Subcutaneous abdominal adipose tissue (tissue), 5 donors: ENCODE measurements around the gene STAB2.

Source experiments
- H3K27ac ChIP-seq: one replicate; pipeline ENCODE4 v1.7.0; 2013; ENCODE audit warnings: low read depth, mild to moderate bottlenecking, inconsistent platforms, low read length, moderate library complexity
- H3K27me3 ChIP-seq, 5 donors: one replicate each; pipeline ENCODE4 v1.7.0; 2013; ENCODE audit warnings: low read length in 5 of 5, inconsistent platforms in 1 of 5; ENCODE audit not compliant: control insufficient read depth in 5 of 5, insufficient read depth in 4 of 5
- H3K36me3 ChIP-seq, 5 donors: one replicate each; pipeline ENCODE4 v1.7.0; 2013; ENCODE audit warnings: low read length in 5 of 5; ENCODE audit not compliant: control insufficient read depth in 5 of 5, insufficient read depth in 5 of 5
- H3K4me1 ChIP-seq, 5 donors: one replicate each; pipeline ENCODE4 v1.7.0; 2013; ENCODE audit warnings: low read length in 5 of 5, mild to moderate bottlenecking in 3 of 5, moderate library complexity in 1 of 5; ENCODE audit not compliant: control insufficient read depth in 5 of 5, insufficient read depth in 5 of 5
- H3K4me3 ChIP-seq, 5 donors: one replicate each; pipeline ENCODE4 v1.7.0; 2013; ENCODE audit warnings: low read length in 5 of 5, low read depth in 1 of 5
- H3K9ac ChIP-seq, 5 donors: one replicate each; pipeline ENCODE4 v1.7.0; 2013; ENCODE audit warnings: low read length in 5 of 5, mild to moderate bottlenecking in 4 of 5, moderate library complexity in 3 of 5
- H3K9me3 ChIP-seq, 5 donors: one replicate each; pipeline ENCODE4 v1.7.0; 2013; ENCODE audit warnings: low read length in 5 of 5; ENCODE audit not compliant: control insufficient read depth in 5 of 5
- donor health status: healthy.
- donor health status: healthy.
- donor health status: healthy.
- donor health status: healthy.
- donor health status: healthy.

The STAB2 gene

GRCh38 chr12:103765322-103765721, 178.2 kb downstream of the STAB2 start:
- H3K27me3 ChIP-seq: no peaks in the 10 kb centered on the region
- H3K9ac ChIP-seq: no peak overlapping the region
- H3K36me3 ChIP-seq: peaks cover 0 to 16% (median 7%) of the 10 kb centered on the region in 5 donors

GRCh38 chr12:103766028-103766427, 179.0 kb downstream of the STAB2 start:
- H3K9ac ChIP-seq: no peak overlapping the region
- H3K4me3 ChIP-seq: no peak overlapping the region
- no peaks in the 10 kb centered on the region for H3K4me1 ChIP-seq
- no peaks in the 10 kb centered on the region for H3K9me3 ChIP-seq
- no peak overlapping the region for H3K27ac ChIP-seq
- H3K36me3 ChIP-seq: peaks cover 0 to 21% (median 7%) of the 10 kb centered on the region in 5 donors
- no peaks in the 10 kb centered on the region for H3K27me3 ChIP-seq

More at GRCh38 chr12:103765322-103765721, 178.2 kb downstream of the STAB2 start:
- Histone ChIP-seq H3K4me1 (no peaks in the 10 kb centered on the region), H3K27ac (no peak overlapping the region), H3K9me3 (no peaks in the 10 kb centered on the region), H3K4me3 (no peak overlapping the region)

- H3K9me3 ChIP-seq: no peaks in the 10 kb centered on the region
- no peak overlapping the region for H3K4me3 ChIP-seq
- no peak overlapping the region for H3K9ac ChIP-seq
- H3K27ac ChIP-seq: no peak overlapping the region
- H3K4me1 ChIP-seq: peaks cover 0 to 12% (median 10%) of the 10 kb centered on the region in 5 donors
- peaks cover 0 to 12% (median 5%) of the 10 kb centered on the region in 5 donors for H3K36me3 ChIP-seq
- H3K27me3 ChIP-seq: no peaks in the 10 kb centered on the region
Measured at GRCh38 chr12:103768467-103769123, 181.5 kb downstream of the STAB2 start.

- no peaks in the 10 kb centered on the region for H3K27me3 ChIP-seq
- H3K4me3 ChIP-seq: no peak overlapping the region
- peaks cover 0 to 12% (median 5%) of the 10 kb centered on the region in 5 donors for H3K36me3 ChIP-seq
- no peak overlapping the region for H3K9ac ChIP-seq
- no peaks in the 10 kb centered on the region for H3K9me3 ChIP-seq
- H3K27ac ChIP-seq: no peak overlapping the region
- peaks cover 0 to 18% (median 14%) of the 10 kb centered on the region in 5 donors for H3K4me1 ChIP-seq
Measured at GRCh38 chr12:103769240-103769945, 182.3 kb downstream of the STAB2 start.

GRCh38 chr12:103771466-103771865, 184.4 kb downstream of the STAB2 start:
- H3K36me3 ChIP-seq: peaks cover 0 to 8% (median 2%) of the 10 kb centered on the region in 5 donors
- H3K27ac ChIP-seq: no peak overlapping the region
- H3K9me3 ChIP-seq: no peaks in the 10 kb centered on the region
- H3K4me1 ChIP-seq: peaks cover 0 to 29% (median 14%) of the 10 kb centered on the region in 5 donors
- H3K27me3 ChIP-seq: no peaks in the 10 kb centered on the region
- no peak overlapping the region for H3K9ac ChIP-seq
- H3K4me3 ChIP-seq: no peak overlapping the region

- H3K36me3 ChIP-seq: peaks cover 3 to 15% (median 10%) of the 10 kb centered on the region in 5 donors
- H3K9ac ChIP-seq: no peak overlapping the region
- no peak overlapping the region for H3K4me3 ChIP-seq
- no peaks in the 10 kb centered on the region for H3K9me3 ChIP-seq
- H3K27me3 ChIP-seq: no peaks in the 10 kb centered on the region
- H3K4me1 ChIP-seq: peaks cover 0 to 29% (median 14%) of the 10 kb centered on the region in 5 donors
- H3K27ac ChIP-seq: no peak overlapping the region
Measured at GRCh38 chr12:103772367-103773108, 185.5 kb downstream of the STAB2 start.

- peak overlapping the region in 1 of 5 donors; percentile 26 for H3K9ac ChIP-seq
- H3K9me3 ChIP-seq: no peaks in the 10 kb centered on the region
- peaks cover 3 to 19% (median 12%) of the 10 kb centered on the region in 5 donors for H3K36me3 ChIP-seq
- H3K4me1 ChIP-seq: peaks cover 0 to 29% (median 14%) of the 10 kb centered on the region in 5 donors
- H3K27ac ChIP-seq: no peak overlapping the region
- no peak overlapping the region for H3K4me3 ChIP-seq
- no peaks in the 10 kb centered on the region for H3K27me3 ChIP-seq
Measured at GRCh38 chr12:103773109-103773910, 186.2 kb downstream of the STAB2 start.

- Histone ChIP-seq H3K4me1 (peaks cover 0 to 29% (median 14%) of the 10 kb centered on the region in 5 donors), H3K4me3 (no peak overlapping the region), H3K9me3 (no peaks in the 10 kb centered on the region), H3K36me3 (peaks cover 3 to 30% (median 19%) of the 10 kb centered on the region in 5 donors), H3K9ac (no peak overlapping the region), H3K27ac (no peak overlapping the region), H3K27me3 (no peaks in the 10 kb centered on the region)
Measured at GRCh38 chr12:103774977-103775560, 188.0 kb downstream of the STAB2 start.

- H3K9me3 ChIP-seq: no peaks in the 10 kb centered on the region
- H3K4me3 ChIP-seq: no peak overlapping the region
- peaks cover 0 to 16% (median 3%) of the 10 kb centered on the region in 5 donors for H3K4me1 ChIP-seq
- no peaks in the 10 kb centered on the region for H3K27me3 ChIP-seq
- H3K9ac ChIP-seq: no peak overlapping the region
- peaks cover 6 to 39% (median 31%) of the 10 kb centered on the region in 5 donors for H3K36me3 ChIP-seq
- no peak overlapping the region for H3K27ac ChIP-seq
Measured at GRCh38 chr12:103778781-103779180, 191.7 kb downstream of the STAB2 start.
